Suppressor macrophage treated with lipopolysaccharide for 1 hour (primary cell): Measurements from ENCODE around the gene VASH1.

Experiments used
- DNase-seq, 3 donors: peaks; one replicate each; pipeline ENCODE4 v3.0.0-alpha.2; 2020 to 2022

Gene VASH1

GRCh38 chr14:76772300-76773187 is 11.3 kb downstream of the VASH1 start:
- peak; percentile 88 to 93 (median 92) for DNase-seq

GRCh38 chr14:76773188-76773885 is 12.1 kb downstream of the VASH1 start:
- peak; percentile 94 to 96 (median 95) for DNase-seq

- no peak for DNase-seq
These were observed 12.9 kb downstream of the VASH1 start for GRCh38 chr14:76773956-76774820.

DNA sequence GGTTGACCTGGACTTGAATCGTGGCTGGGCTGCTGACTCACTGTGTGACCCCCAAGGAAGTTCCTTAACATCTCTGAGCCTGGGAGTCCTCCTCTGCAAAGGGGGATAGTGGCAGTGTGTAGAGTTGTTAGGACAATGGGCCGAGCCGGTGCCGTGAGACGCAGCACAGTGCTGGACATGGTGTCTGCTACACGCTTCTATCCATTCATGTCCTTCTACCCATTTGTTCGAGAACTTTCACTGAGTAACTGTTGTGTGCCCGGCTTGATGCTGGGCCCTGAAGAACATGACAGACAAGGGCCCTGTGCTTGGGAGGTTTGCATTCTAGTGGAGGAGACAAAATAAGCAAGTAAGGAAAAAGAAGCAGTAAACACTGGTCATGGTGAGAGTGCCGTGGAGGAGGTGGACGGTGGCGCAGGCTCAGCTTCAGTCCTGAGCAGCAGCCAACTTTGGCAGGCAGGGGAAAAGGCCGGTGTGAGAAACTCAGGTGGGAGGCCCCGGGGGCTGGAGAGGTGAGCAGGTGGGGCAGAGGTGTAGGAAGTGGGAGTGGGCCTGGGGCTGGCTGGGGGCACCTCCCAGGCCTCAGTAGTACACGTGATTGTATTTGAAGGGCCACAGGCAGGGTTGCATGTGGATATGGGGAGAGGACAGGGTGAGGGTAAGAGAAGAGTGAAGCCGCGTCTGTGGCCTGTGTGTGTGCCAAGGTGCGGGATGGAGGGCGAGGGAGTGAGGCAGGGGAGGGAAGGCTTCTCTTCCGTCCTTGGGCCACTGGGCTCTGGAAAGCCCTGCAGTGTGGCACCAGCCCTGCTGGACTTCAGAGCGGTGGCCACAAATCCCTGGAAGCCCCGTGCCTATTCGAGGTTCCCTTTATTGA is 13.8 kb downstream of the VASH1 start:
- DNase-seq, result no peak

DNA sequence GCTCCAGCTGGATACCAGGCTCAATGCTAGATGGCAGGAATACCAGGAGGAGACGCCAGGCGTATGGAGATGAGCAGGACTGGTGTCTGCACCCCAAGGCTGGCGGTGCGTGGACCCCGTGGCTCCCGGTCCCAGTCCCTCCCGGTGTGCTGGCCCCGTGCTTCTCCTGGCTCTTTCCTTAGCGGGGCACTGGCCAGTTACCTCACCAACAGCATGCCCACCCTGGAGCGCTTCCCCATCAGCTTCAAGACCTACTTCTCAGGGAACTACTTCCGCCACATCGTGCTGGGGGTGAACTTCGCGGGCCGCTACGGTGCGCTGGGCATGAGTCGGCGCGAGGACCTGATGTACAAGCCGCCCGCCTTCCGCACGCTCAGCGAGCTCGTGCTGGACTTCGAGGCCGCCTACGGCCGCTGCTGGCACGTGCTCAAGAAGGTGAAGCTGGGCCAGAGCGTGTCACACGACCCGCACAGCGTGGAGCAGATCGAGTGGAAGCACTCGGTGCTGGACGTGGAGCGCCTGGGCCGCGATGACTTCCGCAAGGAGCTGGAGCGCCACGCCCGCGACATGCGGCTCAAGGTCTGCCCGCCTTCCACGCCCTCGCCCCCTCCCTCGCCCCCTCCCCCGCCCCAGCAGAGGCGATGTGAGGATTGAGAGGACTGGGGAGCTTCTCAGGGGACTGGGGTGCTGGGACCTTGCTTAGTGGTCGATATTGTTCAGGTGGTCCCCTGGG is 14.6 kb downstream of the VASH1 start:
- DNase-seq, result no peak

DNA sequence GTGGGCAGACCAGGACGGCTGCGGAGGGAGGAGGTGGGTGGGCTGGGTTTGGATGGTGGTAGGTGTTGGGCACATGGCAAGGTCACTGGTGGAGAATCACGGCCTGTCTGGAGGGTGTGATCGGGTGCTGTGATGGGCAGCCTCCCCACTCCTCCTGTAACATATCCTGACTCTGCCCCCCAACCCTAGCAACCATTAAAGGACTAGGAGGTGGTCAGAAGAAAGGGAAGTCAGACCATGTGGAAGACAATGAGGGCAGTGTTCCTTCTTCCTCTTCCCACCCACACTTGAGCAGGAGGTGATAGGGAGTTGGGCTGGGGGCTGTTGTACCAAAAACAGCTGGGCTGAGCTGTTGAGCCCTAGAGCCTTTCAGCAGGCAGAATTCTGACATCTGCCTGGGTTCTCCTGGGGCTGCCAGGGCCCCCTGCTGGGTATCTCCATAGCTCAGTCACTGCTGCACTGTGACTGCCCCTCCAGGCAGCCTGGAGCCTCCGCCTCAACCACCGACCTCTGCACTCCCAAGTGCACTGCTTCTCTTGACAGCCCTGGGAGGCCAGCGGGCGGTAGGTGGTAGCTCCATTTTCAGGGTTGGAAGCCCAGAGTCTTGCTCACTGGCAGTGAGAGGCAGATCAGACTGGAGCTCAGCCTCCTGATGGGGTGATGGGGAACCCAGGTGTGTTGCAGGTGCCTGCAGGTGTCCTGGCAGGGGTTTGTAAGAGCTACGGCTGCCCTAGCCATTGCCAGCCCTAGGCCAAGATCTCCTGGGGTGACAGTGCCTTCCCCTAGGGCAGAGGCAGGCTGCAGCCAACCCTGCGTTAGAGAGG is 15.4 kb downstream of the VASH1 start:
- peak; percentile 44 to 52 (median 51) for DNase-seq

DNA sequence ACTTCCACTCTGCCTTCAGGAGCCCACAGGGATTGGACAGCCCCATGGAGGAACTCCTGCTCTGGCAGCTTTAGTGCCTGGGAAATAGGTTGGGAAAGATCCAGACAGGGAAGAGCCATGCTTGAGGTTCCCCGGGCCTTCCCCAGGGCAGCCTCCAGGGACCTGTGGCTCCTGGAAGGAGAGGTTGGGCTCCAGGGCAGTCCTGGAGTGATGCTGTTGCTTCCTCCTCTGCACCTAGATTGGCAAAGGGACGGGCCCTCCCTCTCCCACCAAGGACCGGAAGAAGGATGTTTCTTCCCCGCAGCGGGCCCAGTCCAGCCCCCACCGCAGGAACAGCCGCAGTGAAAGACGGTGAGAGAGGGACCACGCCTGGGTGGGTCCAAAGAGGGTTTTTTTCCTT is 16.5 kb downstream of the VASH1 start:
- DNase-seq, result no peak

DNA sequence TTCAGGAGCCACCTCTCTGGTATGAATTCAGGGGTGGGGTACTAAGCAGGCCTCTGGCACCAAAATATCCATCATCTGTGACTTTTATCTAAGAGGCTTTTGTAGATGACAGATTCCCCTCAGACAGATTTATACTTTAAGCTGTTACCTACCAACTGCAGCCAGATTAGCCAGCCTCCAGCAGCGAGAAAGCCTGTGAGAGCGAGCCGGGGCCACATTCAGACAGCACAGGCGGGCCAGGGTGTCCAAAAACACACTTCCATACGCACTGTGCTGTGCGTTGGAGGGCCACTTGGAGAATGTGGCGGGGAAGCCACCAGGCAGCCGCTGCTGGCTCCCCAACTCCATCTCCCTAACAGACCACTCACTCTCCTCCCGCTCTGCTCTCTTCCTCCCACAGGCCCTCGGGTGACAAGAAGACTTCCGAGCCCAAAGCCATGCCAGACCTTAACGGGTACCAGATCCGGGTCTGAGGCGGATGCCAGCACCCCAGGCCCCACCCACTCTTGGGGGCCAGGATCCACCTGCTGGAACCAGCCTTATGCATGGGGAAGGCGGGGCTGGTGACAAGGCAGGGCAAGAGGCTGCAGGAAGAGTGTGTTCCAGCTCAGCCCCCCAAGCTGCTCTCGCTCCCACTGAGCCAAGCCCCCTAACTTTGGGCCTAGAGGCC is 17.4 kb downstream of the VASH1 start:
- no peak for DNase-seq

DNA sequence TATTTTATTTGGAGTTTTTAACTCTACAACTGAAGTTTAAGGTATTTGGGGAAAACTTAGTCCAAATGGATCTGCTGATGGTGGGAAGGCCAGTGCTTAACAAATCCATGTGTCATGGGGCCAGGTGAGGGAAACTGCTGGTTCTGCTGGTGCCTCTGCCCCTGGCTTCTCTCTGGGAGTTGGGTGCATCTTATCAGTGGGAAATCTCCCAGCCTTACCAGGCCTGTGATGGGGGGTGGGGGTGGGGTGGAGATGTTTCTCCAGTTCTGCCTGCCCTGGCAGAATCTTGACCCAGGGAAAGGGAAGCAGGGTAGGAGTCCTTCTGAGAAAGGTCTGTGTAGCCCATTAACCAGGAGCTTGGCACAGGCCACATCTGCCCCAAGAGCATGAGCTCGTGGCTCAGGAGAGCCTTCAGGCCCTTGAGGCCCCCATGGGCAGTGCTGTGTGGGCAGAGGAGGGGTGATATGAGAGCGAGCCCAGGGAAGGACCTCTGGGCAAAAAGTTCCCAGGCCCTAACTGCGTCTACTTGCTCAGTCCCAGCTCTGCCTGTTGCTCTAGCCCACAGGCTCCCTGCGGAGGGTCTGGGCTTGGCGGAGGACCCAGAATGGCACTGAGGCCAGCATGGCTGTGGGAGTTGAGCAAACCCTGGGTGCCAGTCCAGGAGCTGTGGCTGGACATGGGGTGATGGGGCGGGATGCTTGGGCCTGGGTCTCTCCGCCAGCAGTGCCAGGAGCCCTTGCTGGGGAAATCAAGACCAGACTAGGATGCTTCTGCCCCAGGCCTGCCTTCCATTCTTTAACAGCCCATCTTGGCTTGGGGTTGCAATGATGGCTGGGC is 18.2 kb downstream of the VASH1 start:
- no peak for DNase-seq

DNA sequence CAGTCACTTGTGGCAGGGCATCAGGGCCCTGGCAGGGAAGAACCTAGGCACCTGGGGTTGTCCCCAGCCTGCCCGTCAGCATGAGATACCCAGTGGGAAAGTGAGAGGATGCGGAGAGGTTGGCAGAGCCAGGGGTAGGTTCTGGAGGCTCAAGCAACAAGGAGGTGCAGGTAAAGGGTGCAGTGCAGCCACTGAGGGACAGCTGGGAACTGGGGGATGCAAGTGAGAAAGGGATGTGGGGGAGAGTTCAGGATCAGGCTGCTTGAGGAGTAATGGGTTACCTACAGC is 18.7 kb downstream of the VASH1 start:
- no peak for DNase-seq

DNA sequence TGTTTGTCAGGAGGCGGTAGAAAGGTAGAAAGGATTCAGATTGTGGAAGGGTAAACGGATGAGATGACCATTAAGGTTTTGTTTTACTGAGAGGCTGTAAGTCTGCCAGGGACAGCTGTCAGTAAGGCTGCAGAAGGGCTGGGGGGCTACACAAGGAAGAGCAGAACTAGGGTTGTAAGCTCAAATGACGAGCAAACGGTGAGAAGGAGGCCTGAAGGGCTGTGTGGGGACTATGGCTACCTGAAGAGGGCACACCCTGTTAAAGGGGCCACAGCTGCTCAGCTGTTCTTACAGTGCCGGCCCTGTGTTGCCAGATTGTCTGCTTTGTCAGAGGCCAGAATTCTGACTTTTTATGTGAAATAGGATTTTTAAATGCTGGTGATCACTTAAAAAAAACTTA is 19.1 kb downstream of the VASH1 start:
- DNase-seq, result no peak

DNA sequence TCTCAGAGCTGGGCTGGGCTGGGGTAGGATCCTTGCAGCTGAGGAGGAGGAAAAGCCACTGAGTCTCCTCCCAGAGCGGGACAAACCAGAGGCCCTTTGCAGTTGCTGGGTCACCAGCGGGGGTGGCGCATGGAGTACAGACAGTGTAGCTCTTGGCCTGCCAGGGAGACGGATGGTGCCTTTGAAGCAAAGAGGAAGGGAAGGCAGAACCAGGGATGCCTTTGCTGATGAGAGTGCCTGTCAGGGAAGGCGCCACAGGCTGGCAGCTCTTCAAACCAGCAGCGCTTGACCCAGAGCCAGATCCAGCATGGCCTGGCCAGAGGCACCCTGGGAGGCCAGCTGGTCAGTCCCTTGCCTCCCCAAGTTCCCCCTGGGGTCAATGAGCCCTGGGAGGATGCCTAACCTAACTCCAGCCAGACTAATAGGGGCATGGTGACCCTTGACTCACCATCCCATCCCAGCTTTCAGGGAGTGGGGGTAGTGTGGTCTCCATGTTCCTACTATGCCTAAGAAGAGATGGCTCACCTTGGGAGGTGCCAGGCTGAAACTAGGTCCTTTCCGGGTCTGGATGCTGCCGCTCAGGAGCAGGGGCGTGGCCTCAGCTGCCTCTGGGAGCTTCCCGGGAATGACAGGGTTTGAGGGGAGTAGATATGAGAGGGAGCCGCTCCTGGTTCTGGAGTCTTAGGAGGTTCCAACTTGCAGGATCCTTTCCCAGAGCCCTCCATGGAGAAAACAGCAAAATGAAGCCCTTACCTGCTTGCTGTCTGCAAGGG is 19.8 kb downstream of the VASH1 start:
- no peak for DNase-seq

DNA sequence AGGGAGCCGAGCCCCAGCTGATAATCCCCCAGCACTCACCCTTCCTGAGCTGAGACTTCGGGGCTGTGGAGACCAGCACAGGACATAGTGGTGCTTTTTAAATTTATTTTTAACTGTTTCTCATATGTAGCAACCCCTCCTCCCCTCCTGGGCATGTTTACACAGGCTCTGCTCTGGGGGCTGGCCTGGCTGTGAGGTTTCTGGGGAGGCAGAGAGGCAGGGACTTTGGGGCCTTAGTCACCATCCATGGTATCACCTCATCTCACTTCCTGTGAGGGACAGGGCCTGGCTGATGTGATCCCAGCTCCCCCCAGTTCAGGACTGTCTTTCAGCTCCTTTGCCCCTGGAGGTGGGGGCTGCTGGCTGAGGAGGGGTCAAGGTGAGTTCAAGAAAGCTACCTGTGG is 20.4 kb downstream of the VASH1 start:
- DNase-seq, result no peak

DNA sequence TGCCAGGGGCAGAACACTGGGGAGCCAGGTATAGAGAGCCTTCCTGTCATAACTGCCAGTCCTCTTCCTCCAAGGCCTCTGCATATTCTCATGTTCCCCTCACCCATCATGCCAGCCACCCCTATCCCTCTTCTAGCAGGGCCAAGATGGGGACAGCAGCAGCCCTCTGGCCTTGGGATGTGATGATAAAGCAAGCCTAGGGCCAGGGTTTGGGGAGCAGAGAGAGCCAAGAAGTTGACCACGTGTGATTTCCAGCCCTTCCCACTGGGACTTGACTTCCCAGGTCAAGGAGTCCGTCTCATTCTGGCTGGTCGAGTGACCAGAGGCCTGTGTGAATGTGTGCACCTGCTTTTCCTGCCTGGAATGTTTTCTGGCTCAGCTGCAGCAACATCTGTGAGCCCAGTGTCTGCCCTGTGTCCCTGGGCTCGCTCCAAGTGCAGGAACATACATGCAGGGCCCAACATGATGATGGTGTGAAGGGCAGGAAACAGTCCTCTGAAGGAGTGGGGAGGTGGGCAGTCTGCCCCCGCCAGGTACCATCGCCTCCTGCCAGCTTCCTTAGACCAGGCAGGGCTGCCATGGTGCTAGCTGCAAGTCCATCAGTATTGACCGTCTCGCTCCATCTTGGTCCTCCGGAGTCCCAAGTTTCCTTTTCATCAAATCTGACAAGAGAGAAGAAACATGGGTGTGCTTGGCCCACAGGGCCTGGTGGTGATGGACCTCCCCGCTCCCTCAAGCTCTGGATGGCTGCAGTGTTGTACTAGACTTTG is 21.0 kb downstream of the VASH1 start:
- no peak for DNase-seq

- DNase-seq, result peak in 2 of 3 donors; percentile 17 to 58
These were observed 21.8 kb downstream of the VASH1 start for GRCh38 chr14:76782885-76783566.

GRCh38 chr14:76784266-76784874 is 23.1 kb downstream of the VASH1 start:
- no peak for DNase-seq

DNA sequence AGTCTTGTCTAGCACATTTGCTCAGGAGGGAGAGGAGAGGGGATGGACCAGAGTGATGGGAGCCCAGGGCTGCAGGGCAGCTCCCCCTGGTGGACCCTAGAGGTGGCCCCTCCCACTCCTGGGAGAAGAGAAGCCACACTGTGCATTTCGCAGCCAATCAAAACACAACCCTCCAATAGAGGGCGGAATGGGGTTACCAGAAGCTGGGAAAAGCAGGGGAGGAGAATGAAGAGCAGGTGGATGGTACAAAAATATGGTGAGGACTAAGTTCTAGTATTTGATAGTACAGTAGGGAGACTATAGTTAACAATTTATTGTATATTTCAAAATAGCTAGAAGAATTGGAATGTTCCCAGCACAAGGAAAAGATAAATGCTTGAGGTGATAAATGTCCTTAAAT is 23.6 kb downstream of the VASH1 start:
- DNase-seq, result peak; percentile 89 to 92 (median 91)
